ENCODE results near the gene NOP16. TPM values are rescaled to one million over a fixed set of nuclear protein-coding genes. Genes with fewer than 3 reads are reported as not detected.

The NOP16 gene
- total and polyA plus RNA-seq, 8 donors, result 4.7 to 23.2 (median 10.2) TPM

DNA sequence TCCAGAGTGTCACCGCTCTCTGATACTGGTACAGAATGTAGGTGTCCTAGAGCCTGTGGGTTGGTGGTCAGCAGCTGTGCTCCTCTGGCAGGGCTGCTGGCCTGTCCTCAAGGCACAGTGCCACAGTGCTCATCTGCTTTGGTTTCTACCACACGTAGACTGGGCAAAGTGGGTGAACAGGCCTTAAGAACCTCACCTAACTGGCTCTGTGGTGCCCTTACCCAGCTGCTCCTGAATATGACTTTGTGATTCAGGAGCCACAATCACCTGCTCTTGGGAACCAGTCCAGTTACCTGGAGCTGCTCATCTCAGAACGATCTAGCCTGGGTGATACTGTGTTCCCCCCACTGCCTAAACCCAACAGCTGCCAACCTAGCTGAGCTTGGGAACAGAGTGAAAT is 6.4 kb downstream of the NOP16 start:
- Histone ChIP-seq H3K27me3 (no peaks in the 10 kb centered on the region), H3K4me3 (no peak overlapping the region), H3K36me3 (peaks cover 0 to 21% (median 14%) of the 10 kb centered on the region in 3 donors), H3K9me3 (no peaks in the 10 kb centered on the region), H3K27ac (no peak overlapping the region), H3K4me1 (peaks cover 0 to 7% (median 0%) of the 10 kb centered on the region in 3 donors)
- 79 to 88% methylated on average over 3 of the region's 3 CpGs for WGBS, 2 donors
- TF ChIP-seq, protein P1, sequence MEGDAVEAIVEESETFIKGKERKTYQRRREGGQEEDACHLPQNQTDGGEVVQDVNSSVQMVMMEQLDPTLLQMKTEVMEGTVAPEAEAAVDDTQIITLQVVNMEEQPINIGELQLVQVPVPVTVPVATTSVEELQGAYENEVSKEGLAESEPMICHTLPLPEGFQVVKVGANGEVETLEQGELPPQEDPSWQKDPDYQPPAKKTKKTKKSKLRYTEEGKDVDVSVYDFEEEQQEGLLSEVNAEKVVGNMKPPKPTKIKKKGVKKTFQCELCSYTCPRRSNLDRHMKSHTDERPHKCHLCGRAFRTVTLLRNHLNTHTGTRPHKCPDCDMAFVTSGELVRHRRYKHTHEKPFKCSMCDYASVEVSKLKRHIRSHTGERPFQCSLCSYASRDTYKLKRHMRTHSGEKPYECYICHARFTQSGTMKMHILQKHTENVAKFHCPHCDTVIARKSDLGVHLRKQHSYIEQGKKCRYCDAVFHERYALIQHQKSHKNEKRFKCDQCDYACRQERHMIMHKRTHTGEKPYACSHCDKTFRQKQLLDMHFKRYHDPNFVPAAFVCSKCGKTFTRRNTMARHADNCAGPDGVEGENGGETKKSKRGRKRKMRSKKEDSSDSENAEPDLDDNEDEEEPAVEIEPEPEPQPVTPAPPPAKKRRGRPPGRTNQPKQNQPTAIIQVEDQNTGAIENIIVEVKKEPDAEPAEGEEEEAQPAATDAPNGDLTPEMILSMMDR (IDR thresholded peaks at IDR 0.05), result no peak
- ATAC-seq, result no peak
- DNase-seq, result peak in 1 of 6 donors; percentile 14
- intact Hi-C loops (cut with DNase I), result no loop called here
- no peak for FAIRE-seq

DNA sequence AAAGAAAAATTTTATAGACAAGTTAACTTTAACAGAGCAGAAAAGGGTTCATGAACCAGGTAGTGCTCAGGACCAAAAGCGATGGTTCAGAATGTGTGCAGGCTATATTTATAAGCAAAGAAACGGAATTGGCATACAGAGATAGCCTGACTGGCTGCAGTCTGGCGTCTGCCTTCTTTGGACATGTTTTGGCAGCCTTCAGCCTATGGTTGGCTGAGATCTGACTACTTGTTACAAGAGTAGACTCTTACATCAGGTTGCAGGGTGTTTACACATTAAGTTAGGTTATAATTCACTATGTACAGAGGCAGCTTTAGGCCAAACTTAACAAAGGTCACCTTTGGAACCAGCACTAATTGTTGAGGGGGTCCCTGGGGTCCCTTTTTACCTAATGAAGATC is 7.0 kb downstream of the NOP16 start:
- Histone ChIP-seq H3K4me3 (no peak overlapping the region), H3K27me3 (no peaks in the 10 kb centered on the region), H3K4me1 (peaks cover 0 to 1% (median 0%) of the 10 kb centered on the region in 3 donors), H3K36me3 (peaks cover 0 to 21% (median 14%) of the 10 kb centered on the region in 3 donors), H3K9me3 (no peaks in the 10 kb centered on the region), H3K27ac (no peak overlapping the region)
- DNase-seq (no peak), FAIRE-seq (no peak), ATAC-seq (no peak)
- intact Hi-C loops (cut with DNase I), result no loop called here
- TF ChIP-seq, protein P1 (IDR thresholded peaks at IDR 0.05), result no peak
- WGBS, 2 donors, result 76 to 88% methylated on average over 3 of the region's 3 CpGs

DNA sequence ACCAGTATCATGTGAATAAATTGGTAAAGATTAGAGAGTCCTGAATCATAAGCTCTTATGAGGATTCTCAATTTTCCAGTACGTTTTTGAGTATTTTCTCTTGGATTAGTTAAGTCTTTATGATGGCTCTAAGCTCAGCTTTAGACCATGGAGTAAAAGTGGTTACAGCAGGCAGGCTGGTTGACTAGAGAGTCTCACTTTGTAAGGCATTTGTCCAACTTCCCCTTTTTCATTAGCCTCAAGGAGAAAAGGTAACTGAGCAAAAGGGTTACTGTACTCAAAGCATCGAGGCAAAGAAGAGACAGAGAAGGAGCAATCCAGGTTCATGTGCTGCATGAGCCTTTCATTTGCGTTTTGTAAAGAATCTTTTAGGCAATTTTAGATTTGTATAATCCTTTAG is 8.5 kb downstream of the NOP16 start:
- FAIRE-seq, result no peak
- peaks cover 0 to 21% (median 14%) of the 10 kb centered on the region in 3 donors for H3K36me3 ChIP-seq

DNA sequence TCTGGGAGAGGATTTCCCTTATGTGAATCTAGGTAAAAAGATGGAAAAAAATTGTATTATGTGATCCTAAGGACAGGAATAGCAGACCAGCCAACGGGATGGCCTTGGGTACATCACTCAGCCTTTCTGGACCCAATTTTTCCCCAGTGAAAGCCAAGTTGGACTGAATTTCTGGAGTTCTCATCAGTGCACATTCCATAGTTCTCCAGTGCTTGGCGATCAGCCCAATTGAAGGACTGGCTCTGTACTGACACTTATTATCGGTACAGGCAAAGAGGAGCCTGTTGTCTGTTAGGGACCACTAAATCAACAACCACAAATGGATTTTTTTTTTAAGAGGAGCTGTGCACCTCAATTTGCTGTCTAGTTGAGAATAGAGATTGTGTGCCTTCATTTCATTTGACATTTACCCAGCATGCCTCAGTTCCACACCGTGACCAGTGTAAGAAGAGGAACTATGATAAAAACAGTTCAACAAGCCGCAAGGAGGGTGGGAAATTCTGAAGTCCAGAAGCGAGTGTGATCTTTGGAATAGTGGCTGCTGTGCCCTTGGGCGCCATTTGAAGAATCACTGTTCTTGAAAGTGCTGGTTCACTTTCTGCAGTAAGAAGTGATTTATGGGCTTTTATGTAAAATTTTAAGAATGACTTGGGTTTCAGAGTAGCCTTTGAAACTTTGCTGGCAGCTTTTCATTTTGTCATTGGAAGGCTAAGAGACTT is 15.1 kb downstream of the NOP16 start:
- Histone ChIP-seq H3K27me3 (no peaks in the 10 kb centered on the region), H3K27ac (no peak overlapping the region), H3K9me3 (no peaks in the 10 kb centered on the region), H3K36me3 (no peaks in the 10 kb centered on the region), H3K4me1 (no peaks in the 10 kb centered on the region), H3K4me3 (no peak overlapping the region)
- WGBS, 2 donors, result 73 to 83% methylated on average over 7 of the region's 7 CpGs
- intact Hi-C loops (cut with DNase I), result no loop called here
- no peak for FAIRE-seq
- no peak for DNase-seq
- peak in 1 of 4 donors; percentile 24 for ATAC-seq
- TF ChIP-seq, protein P1 (IDR thresholded peaks at IDR 0.05), result no peak

More for the DNA sequence above, 8.5 kb downstream of the NOP16 start:
- TF ChIP-seq, protein P1 (IDR thresholded peaks at IDR 0.05), result no peak
- no peak for ATAC-seq
- 69 to 80% methylated on average over 3 of the region's 3 CpGs for WGBS, 2 donors
- no peak overlapping the region for H3K27ac ChIP-seq
- DNase-seq, result no peak
- no peaks in the 10 kb centered on the region for H3K4me1 ChIP-seq
- H3K27me3 ChIP-seq, result no peaks in the 10 kb centered on the region
- H3K4me3 ChIP-seq, result no peak overlapping the region
- intact Hi-C loops (cut with DNase I), result no loop called here
- H3K9me3 ChIP-seq, result no peaks in the 10 kb centered on the region
